ENCODE data around the gene GFY. TPM values are rescaled to one million over a fixed set of nuclear protein-coding genes. Genes with fewer than 3 reads are reported as not detected.
A peak's percentile ranks its signal among the peaks of the same experiment; 100 is the strongest.

Gene GFY
- total and polyA plus RNA-seq, 9 of the 15 experiments (the other 6 are each of a cell fraction or from before 2014, with no cell fraction given), result 0.06 to 0.40 (median 0.19) TPM; not detected in 3

DNA sequence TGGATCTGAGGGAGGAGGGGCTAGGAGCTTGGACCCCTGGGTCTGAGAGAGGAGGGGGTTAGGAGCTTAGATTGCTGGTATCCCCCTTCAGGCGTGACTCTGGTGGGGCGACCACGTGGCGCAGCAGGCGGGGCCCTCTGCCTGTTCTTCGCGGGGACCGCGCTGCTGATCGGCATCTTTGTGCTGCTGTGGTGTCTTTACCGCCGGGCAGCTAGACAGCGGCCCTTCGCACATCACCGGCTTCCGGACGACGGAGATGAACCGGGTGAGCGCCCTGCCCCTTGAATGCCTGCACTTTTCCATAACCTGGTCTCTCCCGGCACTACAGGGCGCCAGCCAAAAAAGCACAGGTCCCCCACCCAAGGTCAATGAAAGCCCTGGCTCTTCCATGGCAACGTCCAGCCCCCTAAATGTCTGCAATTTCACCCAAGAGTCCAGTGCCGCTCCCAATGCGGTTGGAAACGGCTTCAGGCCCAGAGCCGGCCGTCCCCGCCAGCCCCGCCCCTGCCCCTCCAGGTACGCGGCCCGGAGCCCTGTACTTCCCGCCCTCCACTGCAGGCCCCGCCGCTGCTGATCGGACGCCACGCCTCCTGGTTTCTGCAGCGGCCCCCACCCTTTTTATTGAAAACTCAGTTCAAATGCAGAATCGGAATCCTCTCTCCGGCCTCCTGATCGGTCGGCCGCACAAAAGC, 2.8 kb downstream of the GFY start (continued):
- TF ChIP-seq TEAD4 (IDR thresholded peaks at IDR 0.05; ENCODE audit: low read length) (no peak), TEAD4 (CRISPR knock-in tag; IDR thresholded peaks at IDR 0.05; ENCODE audit: borderline replicate concordance) (no peak; the same call in 1 of the 2 replicates), E2F8 (IDR thresholded peaks at IDR 0.05; ENCODE audit: low read depth, partially characterized antibody) (no peak), TCF3 (CRISPR knock-in tag; IDR thresholded peaks at IDR 0.05) (no peak), FOXP4 (CRISPR knock-in tag; IDR thresholded peaks at IDR 0.05; ENCODE audit: borderline replicate concordance) (0 out of 2 replicates have a peak, but pooled peaks have one; percentile 49), ZNF717 (CRISPR knock-in tag; IDR thresholded peaks at IDR 0.05) (no peak), CHD4 (IDR thresholded peaks at IDR 0.05; ENCODE audit: insufficient read depth, insufficient replicate concordance, low read depth, low read length, poor library complexity, severe bottlenecking) (no peak), PREB (CRISPR knock-in tag; IDR thresholded peaks at IDR 0.05) (no peak), ZBTB7A (IDR thresholded peaks at IDR 0.05; ENCODE audit: borderline replicate concordance, control insufficient read depth, low read depth, low read length) (peak; percentile 77; the same call in 1 of the 2 replicates), HMG20A (CRISPR knock-in tag; conservative IDR thresholded peaks at IDR 0.05) (no peak), PHF8 (IDR thresholded peaks at IDR 0.05; ENCODE audit: borderline replicate concordance, low read length) (peak; percentile 37; the same call in 1 of the 2 replicates), MYC (IDR thresholded peaks at IDR 0.05; ENCODE audit: low read depth, low read length) (peak; percentile 82), MYC (CRISPR knock-in tag; IDR thresholded peaks at IDR 0.05; ENCODE audit: borderline replicate concordance, low read depth) (no peak), CXXC5 (CRISPR knock-in tag; IDR thresholded peaks at IDR 0.05) (peak; percentile 42), ZKSCAN8 (CRISPR knock-in tag; IDR thresholded peaks at IDR 0.05) (no peak), SPI1 (IDR thresholded peaks at IDR 0.05; ENCODE audit: borderline replicate concordance, low read depth, low read length) (no peak), ZNF76 (CRISPR knock-in tag; IDR thresholded peaks at IDR 0.05; ENCODE audit: borderline replicate concordance) (no peak)
- TF ChIP-seq, protein P1, sequence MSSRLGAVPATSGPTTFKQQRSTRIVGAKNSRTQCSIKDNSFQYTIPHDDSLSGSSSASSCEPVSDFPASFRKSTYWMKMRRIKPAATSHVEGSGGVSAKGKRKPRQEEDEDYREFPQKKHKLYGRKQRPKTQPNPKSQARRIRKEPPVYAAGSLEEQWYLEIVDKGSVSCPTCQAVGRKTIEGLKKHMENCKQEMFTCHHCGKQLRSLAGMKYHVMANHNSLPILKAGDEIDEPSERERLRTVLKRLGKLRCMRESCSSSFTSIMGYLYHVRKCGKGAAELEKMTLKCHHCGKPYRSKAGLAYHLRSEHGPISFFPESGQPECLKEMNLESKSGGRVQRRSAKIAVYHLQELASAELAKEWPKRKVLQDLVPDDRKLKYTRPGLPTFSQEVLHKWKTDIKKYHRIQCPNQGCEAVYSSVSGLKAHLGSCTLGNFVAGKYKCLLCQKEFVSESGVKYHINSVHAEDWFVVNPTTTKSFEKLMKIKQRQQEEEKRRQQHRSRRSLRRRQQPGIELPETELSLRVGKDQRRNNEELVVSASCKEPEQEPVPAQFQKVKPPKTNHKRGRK (tag; IDR thresholded peaks at IDR 0.05), result no peak
